ENCODE measurements around the gene DESI2.
"Not testable (repeated sequence)": the region's sequence is repeated elsewhere in the genome, so short reads cannot be mapped to it uniquely, and the experiment has no call there.

DNA sequence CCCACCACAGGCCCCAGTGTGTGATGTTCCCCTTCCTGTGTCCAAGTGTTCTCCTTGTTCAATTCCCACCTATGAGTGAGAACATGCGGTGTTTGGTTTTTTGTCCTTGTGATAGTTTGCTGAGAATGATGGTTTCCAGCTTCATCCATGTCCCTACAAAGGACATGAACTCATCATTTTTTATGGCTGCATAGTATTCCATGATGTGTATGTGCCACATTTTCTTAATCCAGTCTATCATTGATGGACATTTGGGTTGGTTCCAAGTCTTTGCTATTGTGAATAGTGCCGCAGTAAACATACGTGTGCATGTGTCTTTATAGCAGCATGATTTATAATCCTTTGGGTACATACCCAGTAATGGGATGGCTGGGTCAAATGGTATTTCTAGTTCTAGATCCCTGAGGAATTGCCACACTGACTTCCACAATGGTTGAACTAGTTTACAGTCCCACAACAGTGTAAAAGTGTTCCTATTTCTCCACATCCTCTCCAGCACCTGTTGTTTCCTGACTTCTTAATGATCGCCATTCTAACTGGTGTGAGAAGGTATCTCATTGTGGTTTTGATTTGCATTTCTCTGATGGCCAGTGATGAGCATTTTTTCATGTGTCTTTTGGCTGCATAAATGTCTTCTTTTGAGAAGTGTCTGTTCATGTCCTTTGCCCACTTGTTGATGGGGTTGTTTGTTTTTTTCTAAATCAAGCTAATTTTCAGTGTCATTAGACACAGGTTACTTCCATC lies 8.8 kb downstream of the DESI2 start:
- not testable (repeated sequence) for TF ChIP-seq CTCF, POLR2A (IDR thresholded peaks at IDR 0.05)
